GM19023 (cell line): ENCODE measurements around the gene TRDN.
"Not testable (repeated sequence)": the region's sequence is repeated elsewhere in the genome, so short reads cannot be mapped to it uniquely, and the experiment has no call there.

ENCODE experiments used
- ATAC-seq: cut with Tn5 transposase; IDR thresholded peaks from one replicate; pipeline ENCODE4 v1.9.1; 2021; ENCODE audit warnings: mild to moderate bottlenecking, moderate library complexity; ENCODE audit not compliant: unreplicated experiment

TRDN gene

GRCh38 chr6:123632641-123633040 lies 4.1 kb downstream of the TRDN start:
- ATAC-seq: no peak

GRCh38 chr6:123629258-123629941 lies 7.3 kb downstream of the TRDN start:
- ATAC-seq: no peak

GRCh38 chr6:123625696-123626095 lies 11.1 kb downstream of the TRDN start:
- ATAC-seq: no peak

GRCh38 chr6:123622780-123623179 lies 14.0 kb downstream of the TRDN start:
- ATAC-seq: no peak

- no peak for ATAC-seq
Measured at GRCh38 chr6:123619156-123619555, 17.6 kb downstream of the TRDN start.

- no peak for ATAC-seq
Measured at GRCh38 chr6:123616942-123617341, 19.8 kb downstream of the TRDN start.

- ATAC-seq: no peak
Measured at GRCh38 chr6:123616016-123616415, 20.7 kb downstream of the TRDN start.

GRCh38 chr6:123610779-123611178 lies 26.0 kb downstream of the TRDN start:
- ATAC-seq: no peak

- ATAC-seq: no peak
Measured at GRCh38 chr6:123604067-123604466, 32.7 kb downstream of the TRDN start.

GRCh38 chr6:123598011-123598410 lies 38.7 kb downstream of the TRDN start:
- ATAC-seq: peak; percentile 92

- no peak for ATAC-seq
Measured at GRCh38 chr6:123594776-123595175, 42.0 kb downstream of the TRDN start.

GRCh38 chr6:123592426-123592825 lies 44.3 kb downstream of the TRDN start:
- ATAC-seq: no peak

- ATAC-seq: no peak
Measured at GRCh38 chr6:123589973-123590372, 46.8 kb downstream of the TRDN start.

GRCh38 chr6:123589317-123589716 lies 47.4 kb downstream of the TRDN start:
- ATAC-seq: no peak

GRCh38 chr6:123588546-123588895 lies 48.2 kb downstream of the TRDN start:
- no peak for ATAC-seq

- ATAC-seq: no peak
Measured at GRCh38 chr6:123587838-123588545, 48.8 kb downstream of the TRDN start.

- not testable (repeated sequence) for ATAC-seq
Measured at GRCh38 chr6:123587407-123587806, 49.3 kb downstream of the TRDN start.

- no peak for ATAC-seq
Measured at GRCh38 chr6:123580331-123580730, 56.4 kb downstream of the TRDN start.

GRCh38 chr6:123575188-123575587 lies 61.6 kb downstream of the TRDN start:
- ATAC-seq: no peak

- ATAC-seq: no peak
Measured at GRCh38 chr6:123570813-123571684, 65.7 kb downstream of the TRDN start.

- ATAC-seq: no peak
Measured at GRCh38 chr6:123569575-123569974, 67.2 kb downstream of the TRDN start.

GRCh38 chr6:123565529-123565928 lies 71.2 kb downstream of the TRDN start:
- no peak for ATAC-seq
